ENCODE measurements around the gene MEIOC. TPM values are rescaled to one million over a fixed set of nuclear protein-coding genes. Genes with fewer than 3 reads are reported as not detected.
"Not testable (repeated sequence)": the region's sequence is repeated elsewhere in the genome, so short reads cannot be mapped to it uniquely, and the experiment has no call there.

MEIOC gene
- total RNA-seq, 1 experiment from 2014 or later, result 3.0 TPM

DNA sequence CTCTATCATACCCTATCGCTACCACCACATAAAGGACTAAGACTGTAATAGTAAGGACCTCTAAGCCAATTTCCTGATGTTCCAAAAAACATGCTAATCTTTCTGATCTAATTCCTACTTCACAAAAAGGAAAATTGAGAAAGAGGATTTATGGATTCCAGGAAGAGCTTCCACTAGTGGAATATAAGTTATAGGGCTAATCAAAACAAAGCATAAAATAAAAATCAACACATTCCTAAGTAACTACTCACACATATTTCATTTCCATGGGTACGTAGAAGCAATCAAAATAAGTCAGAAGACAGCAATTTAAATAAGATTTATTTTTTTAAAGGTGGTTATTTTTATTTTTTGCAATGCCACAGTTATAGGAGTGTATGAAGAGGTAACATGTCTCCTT is 20.9 kb downstream of the MEIOC start:
- no peak overlapping the region for H3K4me3 Mint-ChIP-seq
- Histone ChIP-seq H3K27ac (ENCODE audit: insufficient read length, low read depth, low read length) (no peak overlapping the region), H3K79me1 (ENCODE audit: insufficient read depth, low read depth, low read length, poor library complexity, severe bottlenecking) (no peaks in the 10 kb centered on the region), H3K79me2 (ENCODE audit: insufficient read depth, low read length) (no peaks in the 10 kb centered on the region), H3K9me3 (ENCODE audit: control insufficient read depth, low read depth, low read length) (no peaks in the 10 kb centered on the region), H2BK5ac (ENCODE audit: insufficient read length, low read length) (no peak overlapping the region), H3K27me3 (ENCODE audit: insufficient read depth, low read length) (no peaks in the 10 kb centered on the region), H3K4me1 (ENCODE audit: insufficient read depth, low read length) (no peaks in the 10 kb centered on the region), H3K23me2 (ENCODE audit: insufficient read length, low read depth, low read length, poor library complexity, severe bottlenecking) (no peaks in the 10 kb centered on the region), H3K14ac (ENCODE audit: insufficient read depth, low read length) (no peak overlapping the region), H4K8ac (replicated peaks; ENCODE audit: insufficient read length, low read depth, low read length) (no peak overlapping the region), H3K4me2 (ENCODE audit: insufficient read depth, insufficient read length, low read length) (no peak overlapping the region), H3K18ac (ENCODE audit: insufficient read length, low read depth, low read length) (no peak overlapping the region), H4K5ac (ENCODE audit: insufficient read length, low read depth, low read length) (no peak overlapping the region), H2BK20ac (ENCODE audit: low read depth, low read length, poor library complexity, severe bottlenecking) (no peak overlapping the region), H2AFZ (ENCODE audit: low read length) (no peak overlapping the region), H3K9ac (ENCODE audit: extremely low read depth, insufficient read length, low read length) (no peak overlapping the region), H2BK120ac (ENCODE audit: low read depth, low read length, poor library complexity, severe bottlenecking) (no peak overlapping the region), H3K56ac (ENCODE audit: insufficient read length, low read depth, low read length) (no peak overlapping the region), H3K4ac (ENCODE audit: low read depth, low read length) (no peak overlapping the region), H2BK12ac (ENCODE audit: insufficient read length, low read depth, low read length) (no peak overlapping the region), H4K91ac (ENCODE audit: insufficient read length, low read depth, low read length) (no peak overlapping the region), H4K20me1 (ENCODE audit: control insufficient read depth, insufficient read depth, insufficient read length) (no peaks in the 10 kb centered on the region), H3T11ph (ENCODE audit: low read length) (no peak overlapping the region), H2AK5ac (ENCODE audit: insufficient read length, low read length) (no peak overlapping the region), H3K23ac (ENCODE audit: insufficient read length, low read depth, low read length) (no peak overlapping the region), H2BK15ac (ENCODE audit: low read depth, low read length) (no peak overlapping the region)
- WGBS (ENCODE audit: extremely low coverage, insufficient read length, low lambda C conversion rate), result no CpG with 5 or more reads among the region's 2 CpGs
- no peak overlapping the region for H3K27ac Mint-ChIP-seq
- no peaks in the 10 kb centered on the region for H3K27me3 Mint-ChIP-seq (ENCODE audit: low read depth)
- DNase-seq, result no peak
- peaks cover 0 to 28% (median 25%) of the 10 kb centered on the region in 3 experiments; a peak in 5 of 7 replicates for H3K36me3 Mint-ChIP-seq (ENCODE audit: insufficient read depth in 1 of 3, low read depth in 3 of 3)
- TF ChIP-seq, protein P1, sequence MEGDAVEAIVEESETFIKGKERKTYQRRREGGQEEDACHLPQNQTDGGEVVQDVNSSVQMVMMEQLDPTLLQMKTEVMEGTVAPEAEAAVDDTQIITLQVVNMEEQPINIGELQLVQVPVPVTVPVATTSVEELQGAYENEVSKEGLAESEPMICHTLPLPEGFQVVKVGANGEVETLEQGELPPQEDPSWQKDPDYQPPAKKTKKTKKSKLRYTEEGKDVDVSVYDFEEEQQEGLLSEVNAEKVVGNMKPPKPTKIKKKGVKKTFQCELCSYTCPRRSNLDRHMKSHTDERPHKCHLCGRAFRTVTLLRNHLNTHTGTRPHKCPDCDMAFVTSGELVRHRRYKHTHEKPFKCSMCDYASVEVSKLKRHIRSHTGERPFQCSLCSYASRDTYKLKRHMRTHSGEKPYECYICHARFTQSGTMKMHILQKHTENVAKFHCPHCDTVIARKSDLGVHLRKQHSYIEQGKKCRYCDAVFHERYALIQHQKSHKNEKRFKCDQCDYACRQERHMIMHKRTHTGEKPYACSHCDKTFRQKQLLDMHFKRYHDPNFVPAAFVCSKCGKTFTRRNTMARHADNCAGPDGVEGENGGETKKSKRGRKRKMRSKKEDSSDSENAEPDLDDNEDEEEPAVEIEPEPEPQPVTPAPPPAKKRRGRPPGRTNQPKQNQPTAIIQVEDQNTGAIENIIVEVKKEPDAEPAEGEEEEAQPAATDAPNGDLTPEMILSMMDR (conservative IDR thresholded peaks at IDR 0.05), result no peak
- 0 out of 4 replicates have a peak, but pooled peaks cover 0 to 3% of the 10 kb centered on the region in 2 experiments for H3K4me1 Mint-ChIP-seq
- no peaks in the 10 kb centered on the region for H3K9me3 Mint-ChIP-seq

DNA sequence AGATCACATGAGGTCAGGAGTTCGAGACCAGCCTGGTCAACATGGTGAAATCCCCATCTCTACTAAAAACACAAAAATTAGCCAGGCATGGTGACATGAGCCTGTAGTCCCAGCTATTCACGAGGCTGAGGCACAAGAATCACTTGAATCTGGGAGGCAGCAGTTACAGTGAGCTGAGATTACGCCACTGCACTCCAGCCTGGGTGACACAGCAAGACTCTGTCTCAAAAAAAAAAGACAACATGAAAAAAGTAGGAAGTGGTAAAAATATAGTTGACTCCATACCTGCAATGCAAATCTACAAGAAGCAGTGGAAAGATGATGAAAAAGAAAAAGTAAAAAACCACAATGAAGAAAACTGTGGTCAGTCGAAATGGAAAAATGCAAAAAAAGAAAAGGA is 27.0 kb downstream of the MEIOC start:
- not testable (repeated sequence) for H3K79me1 ChIP-seq (ENCODE audit: insufficient read depth, low read depth, low read length, poor library complexity, severe bottlenecking); DNase-seq; H3K27ac ChIP-seq (ENCODE audit: insufficient read length, low read depth, low read length); H3K56ac ChIP-seq (ENCODE audit: insufficient read length, low read depth, low read length); H2AFZ ChIP-seq (ENCODE audit: low read length); H3K9ac ChIP-seq (ENCODE audit: extremely low read depth, insufficient read length, low read length); H3K4ac ChIP-seq (ENCODE audit: low read depth, low read length); H2BK12ac ChIP-seq (ENCODE audit: insufficient read length, low read depth, low read length); H3K4me3 Mint-ChIP-seq; H2BK120ac ChIP-seq (ENCODE audit: low read depth, low read length, poor library complexity, severe bottlenecking); H3K14ac ChIP-seq (ENCODE audit: insufficient read depth, low read length); H3K27ac Mint-ChIP-seq; H2BK20ac ChIP-seq (ENCODE audit: low read depth, low read length, poor library complexity, severe bottlenecking); H3K79me2 ChIP-seq (ENCODE audit: insufficient read depth, low read length); H3K23me2 ChIP-seq (ENCODE audit: insufficient read length, low read depth, low read length, poor library complexity, severe bottlenecking); H2BK5ac ChIP-seq (ENCODE audit: insufficient read length, low read length); H2BK15ac ChIP-seq (ENCODE audit: low read depth, low read length); H3K4me1 ChIP-seq (ENCODE audit: insufficient read depth, low read length); H3K23ac ChIP-seq (ENCODE audit: insufficient read length, low read depth, low read length); H4K8ac ChIP-seq (replicated peaks; ENCODE audit: insufficient read length, low read depth, low read length); H2AK5ac ChIP-seq (ENCODE audit: insufficient read length, low read length); H3K4me1 Mint-ChIP-seq; H3K9me3 Mint-ChIP-seq; H4K20me1 ChIP-seq (ENCODE audit: control insufficient read depth, insufficient read depth, insufficient read length); H3K27me3 Mint-ChIP-seq (ENCODE audit: low read depth); H3K4me2 ChIP-seq (ENCODE audit: insufficient read depth, insufficient read length, low read length); H3T11ph ChIP-seq (ENCODE audit: low read length); H3K9me3 ChIP-seq (ENCODE audit: control insufficient read depth, low read depth, low read length); H3K18ac ChIP-seq (ENCODE audit: insufficient read length, low read depth, low read length); H4K91ac ChIP-seq (ENCODE audit: insufficient read length, low read depth, low read length); H3K27me3 ChIP-seq (ENCODE audit: insufficient read depth, low read length); H4K5ac ChIP-seq (ENCODE audit: insufficient read length, low read depth, low read length)
- H3K36me3 Mint-ChIP-seq (ENCODE audit: insufficient read depth in 1 of 3, low read depth in 3 of 3), result peaks cover 6 to 52% (median 37%) of the 10 kb centered on the region in 3 experiments; a peak in 6 of 7 replicates
- no CpG with 5 or more reads among the region's 4 CpGs for WGBS (ENCODE audit: extremely low coverage, insufficient read length, low lambda C conversion rate)

Data from H9 (cell line).